GM21390 (cell line): ENCODE measurements around the gene LDHB.
"Not testable (repeated sequence)": the region's sequence is repeated elsewhere in the genome, so short reads cannot be mapped to it uniquely, and the experiment has no call there.

Source experiments
- ATAC-seq: cut with Tn5 transposase; IDR thresholded peaks from one replicate; pipeline ENCODE4 v1.9.1; 2021; ENCODE audit not compliant: unreplicated experiment

Gene LDHB

GRCh38 chr12:21657326-21658077 is at the start of gene LDHB:
Gene LDHB, minus strand, starts transcription at chr12:21657842. Its CDS starts 3,171 bp downstream, at chr12:21654671.
- ATAC-seq, result peak; percentile 95

GRCh38 chr12:21704847-21705246 is 47.2 kb upstream of the LDHB start:
- no peak for ATAC-seq

GRCh38 chr12:21699851-21700250 is 42.2 kb upstream of the LDHB start:
- ATAC-seq, result no peak

- ATAC-seq, result no peak
Observed at GRCh38 chr12:21697904-21698630, 40.4 kb upstream of the LDHB start.

GRCh38 chr12:21696625-21697024 is 39.0 kb upstream of the LDHB start:
- ATAC-seq, result no peak

- ATAC-seq, result no peak
Observed at GRCh38 chr12:21695986-21696385, 38.3 kb upstream of the LDHB start.

- ATAC-seq, result no peak
Observed at GRCh38 chr12:21694660-21695059, 37.0 kb upstream of the LDHB start.

GRCh38 chr12:21691515-21691914 is 33.9 kb upstream of the LDHB start:
- ATAC-seq, result no peak

- ATAC-seq, result no peak
Observed at GRCh38 chr12:21690704-21691368, 33.2 kb upstream of the LDHB start.

GRCh38 chr12:21683115-21683514 is 25.5 kb upstream of the LDHB start:
- ATAC-seq, result no peak

GRCh38 chr12:21678959-21679358 is 21.3 kb upstream of the LDHB start:
- ATAC-seq, result no peak

- ATAC-seq, result no peak
Observed at GRCh38 chr12:21677622-21678277, 20.1 kb upstream of the LDHB start.

- ATAC-seq, result no peak
Observed at GRCh38 chr12:21677204-21677603, 19.6 kb upstream of the LDHB start.

- ATAC-seq, result no peak
Observed at GRCh38 chr12:21676776-21677175, 19.1 kb upstream of the LDHB start.

- ATAC-seq, result no peak
Observed at GRCh38 chr12:21675641-21676040, 18.0 kb upstream of the LDHB start.

- no peak for ATAC-seq
Observed at GRCh38 chr12:21675096-21675495, 17.5 kb upstream of the LDHB start.

GRCh38 chr12:21673830-21674552 is 16.3 kb upstream of the LDHB start:
- not testable (repeated sequence) for ATAC-seq

GRCh38 chr12:21672146-21672545 is 14.5 kb upstream of the LDHB start:
- ATAC-seq, result no peak

GRCh38 chr12:21666722-21667121 is 9.1 kb upstream of the LDHB start:
- no peak for ATAC-seq

GRCh38 chr12:21665816-21666215 is 8.2 kb upstream of the LDHB start:
- ATAC-seq, result no peak
